NK-92 treated with Interleukin-12 subunit alpha and Interleukin-12 subunit beta, amount 100 ng/mL, for 24 hours (cell line): ENCODE measurements around the gene NDOR1.

Source experiments
- DNase-seq: peaks from one replicate; lab custom pipeline; 2025; lab: John Stamatoyannopoulos, UW

Gene NDOR1

GRCh38 chr9:137199411-137200121 is 5.9 kb upstream of the NDOR1 start:
- DNase-seq: no peak

- peak; percentile 97 for DNase-seq
These were observed 4.9 kb upstream of the NDOR1 start, which contains the start of gene TPRN for GRCh38 chr9:137200311-137201204. TPRN (minus strand) TSS chr9:137200741; CDS start chr9:137200711, 30 bp downstream.

DNA sequence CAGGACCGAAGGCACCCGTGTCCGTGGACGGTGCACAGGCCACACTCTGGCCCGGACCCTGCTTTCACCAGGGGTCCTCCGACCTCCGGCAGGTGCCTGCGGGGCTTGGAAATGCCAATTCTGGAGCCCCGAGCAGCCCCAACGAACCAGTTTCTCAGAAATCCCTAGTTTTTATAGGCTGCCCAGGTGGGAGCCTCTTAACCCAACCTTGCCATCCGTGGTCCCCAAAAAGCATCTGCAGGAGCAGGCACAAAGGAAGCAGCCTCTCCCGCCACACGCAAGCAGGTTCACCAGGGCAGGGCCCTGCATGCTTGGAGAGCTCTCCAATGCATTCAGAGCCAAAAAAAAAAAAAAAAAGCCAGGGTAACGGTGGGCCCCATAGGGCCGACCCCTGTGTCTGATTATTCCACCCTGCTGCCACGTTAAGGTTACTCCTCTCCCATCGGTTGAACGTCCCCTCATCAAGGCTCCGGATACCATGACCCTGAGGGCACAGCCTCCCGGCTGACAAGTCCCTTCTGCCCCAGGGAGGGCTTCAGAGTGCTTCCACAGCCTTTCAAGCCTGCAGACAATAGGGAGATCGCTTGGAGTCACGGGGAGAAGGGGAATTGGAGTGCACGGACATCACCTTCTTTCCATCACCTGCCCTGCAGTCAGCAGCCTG is 4.2 kb upstream of the NDOR1 start:
- DNase-seq: no peak

GRCh38 chr9:137202966-137203365 is 2.5 kb upstream of the NDOR1 start:
- DNase-seq: no peak

- no peak for DNase-seq
These were observed 772 bp upstream of the NDOR1 start for GRCh38 chr9:137204731-137205125.

GRCh38 chr9:137206602-137207001 is 1.1 kb downstream of the NDOR1 start:
- DNase-seq: no peak

DNA sequence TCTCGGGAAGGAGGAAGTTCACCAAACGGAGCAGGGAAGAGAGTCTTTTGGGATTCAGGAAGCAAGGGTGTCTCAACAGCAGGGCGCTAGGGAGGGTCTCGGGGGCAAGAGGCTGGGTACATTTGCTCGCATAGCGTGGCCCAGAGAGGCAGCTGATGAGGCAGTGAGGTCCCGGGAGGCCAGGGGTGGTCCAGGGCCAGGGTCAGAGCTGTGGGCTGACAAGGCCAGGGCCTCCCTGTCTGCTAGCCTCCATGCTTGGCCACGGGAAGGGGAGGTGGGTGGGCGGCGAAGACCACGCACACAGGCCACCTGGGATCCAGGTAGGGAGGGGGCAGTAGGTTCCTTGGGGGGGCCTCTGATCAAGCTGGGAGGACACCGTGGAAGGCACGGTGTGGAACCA is 6.0 kb downstream of the NDOR1 start:
- no peak for DNase-seq

DNA sequence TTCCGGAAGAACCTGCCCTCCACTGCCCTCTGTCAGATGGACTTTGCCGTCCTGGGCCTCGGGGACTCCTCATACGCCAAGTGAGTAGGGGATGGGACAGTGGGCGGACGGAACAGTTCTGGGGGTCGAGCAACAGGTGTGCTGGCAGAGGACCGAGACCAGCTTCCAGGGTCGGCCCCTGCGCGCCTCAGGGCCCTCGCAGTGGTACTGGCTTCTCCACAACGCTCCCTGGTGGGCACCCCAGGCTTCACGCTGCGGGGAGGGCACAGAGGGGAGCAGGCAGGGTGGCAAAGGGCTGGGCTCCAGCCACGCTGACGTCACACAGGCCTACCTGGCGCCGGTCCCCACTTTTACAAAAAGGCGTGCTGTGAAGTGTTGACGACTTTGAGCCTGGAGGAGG is 7.0 kb downstream of the NDOR1 start:
- DNase-seq: no peak

GRCh38 chr9:137213160-137214060 is 7.9 kb downstream of the NDOR1 start:
- no peak for DNase-seq

GRCh38 chr9:137214620-137215019 is 9.1 kb downstream of the NDOR1 start:
- no peak for DNase-seq

DNA sequence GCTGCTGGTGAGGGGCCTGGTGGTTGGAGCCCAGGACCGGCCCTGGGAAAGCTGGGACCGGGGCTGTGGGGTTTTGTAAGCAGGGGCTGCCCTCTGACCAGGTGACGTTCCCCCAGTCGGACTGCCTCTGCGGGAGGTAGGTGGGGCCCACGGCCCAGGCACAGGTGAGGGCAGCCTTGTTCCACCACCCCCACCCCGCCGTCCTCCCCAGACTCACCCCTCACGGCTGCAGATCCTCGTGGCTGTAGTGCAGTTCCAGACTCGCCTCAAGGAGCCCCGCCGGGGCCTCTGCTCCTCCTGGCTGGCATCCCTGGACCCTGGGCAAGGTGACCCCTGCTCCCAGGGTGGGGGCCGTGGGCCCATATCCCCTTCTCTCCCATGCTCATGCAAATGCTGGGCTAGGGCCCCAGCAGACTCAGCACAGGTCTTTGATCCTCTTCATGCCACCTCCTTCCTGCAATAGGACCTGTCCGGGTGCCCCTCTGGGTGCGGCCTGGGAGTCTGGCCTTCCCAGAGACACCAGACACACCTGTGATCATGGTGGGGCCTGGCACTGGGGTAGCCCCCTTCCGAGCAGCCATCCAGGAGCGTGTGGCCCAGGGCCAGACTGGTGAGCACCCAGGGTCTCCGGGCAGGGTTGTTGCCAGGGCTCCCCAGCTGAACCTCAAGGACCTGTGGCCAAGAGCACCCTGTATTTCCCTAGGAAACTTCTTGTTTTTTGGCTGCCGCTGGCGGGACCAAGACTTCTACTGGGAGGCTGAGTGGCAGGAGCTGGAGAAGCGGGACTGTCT is 9.9 kb downstream of the NDOR1 start:
- DNase-seq: no peak

GRCh38 chr9:137216188-137216965 is 10.9 kb downstream of the NDOR1 start:
- no peak for DNase-seq

- DNase-seq: no peak
These were observed 12.0 kb downstream of the NDOR1 start for GRCh38 chr9:137217276-137218211.

DNA sequence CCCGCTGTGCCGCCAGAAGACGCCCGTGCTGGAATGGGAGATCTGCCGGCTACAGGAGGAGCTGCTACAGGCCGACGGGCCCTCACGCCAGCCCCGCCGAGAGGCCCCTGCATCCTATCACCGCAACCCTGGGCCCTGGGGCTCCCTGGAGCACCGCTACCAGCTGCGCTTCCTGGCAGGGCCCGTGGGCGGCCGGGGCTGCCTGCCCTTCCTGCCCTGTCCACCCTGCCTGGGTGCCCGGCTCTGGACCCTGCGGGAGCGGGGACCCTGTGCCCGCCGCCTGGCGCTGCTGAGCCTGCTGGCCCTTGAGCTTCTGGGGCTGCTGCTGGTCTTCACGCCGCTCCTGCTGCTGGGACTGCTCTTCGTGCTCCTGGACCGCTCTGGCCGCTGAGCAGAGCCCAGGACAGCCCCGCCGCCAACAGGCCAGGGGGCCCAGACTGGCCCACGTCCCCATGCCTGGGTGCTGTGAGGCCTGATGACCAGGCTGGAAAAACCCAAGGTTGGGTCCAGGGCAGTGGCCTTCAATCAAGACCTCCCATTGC is 12.8 kb downstream of the NDOR1 start:
- no peak for DNase-seq

GRCh38 chr9:137218754-137219271 is 13.3 kb downstream of the NDOR1 start:
- DNase-seq: no peak

- no peak for DNase-seq
These were observed 14.3 kb downstream of the NDOR1 start for GRCh38 chr9:137219757-137220316.

GRCh38 chr9:137220317-137221094 is 15.0 kb downstream of the NDOR1 start:
- DNase-seq: no peak
